NT2/D1 (cell line): ENCODE results near the gene PRKCB.

Experiments
- SUZ12 ChIP-seq: IDR thresholded peaks from 2 replicates; pipeline ENCODE4 v1.6.1; 2011; ENCODE audit not compliant: insufficient read length, insufficient read depth; ENCODE audit errors: extremely low read depth
- YY1 ChIP-seq: IDR thresholded peaks from 2 replicates; pipeline ENCODE4 v1.6.1; 2011; ENCODE audit not compliant: insufficient read length, insufficient read depth
- ZNF274 ChIP-seq: IDR thresholded peaks from 2 replicates; pipeline ENCODE4 v1.6.1; 2011; ENCODE audit warnings: mild to moderate bottlenecking, low read depth, low read length

DNA sequence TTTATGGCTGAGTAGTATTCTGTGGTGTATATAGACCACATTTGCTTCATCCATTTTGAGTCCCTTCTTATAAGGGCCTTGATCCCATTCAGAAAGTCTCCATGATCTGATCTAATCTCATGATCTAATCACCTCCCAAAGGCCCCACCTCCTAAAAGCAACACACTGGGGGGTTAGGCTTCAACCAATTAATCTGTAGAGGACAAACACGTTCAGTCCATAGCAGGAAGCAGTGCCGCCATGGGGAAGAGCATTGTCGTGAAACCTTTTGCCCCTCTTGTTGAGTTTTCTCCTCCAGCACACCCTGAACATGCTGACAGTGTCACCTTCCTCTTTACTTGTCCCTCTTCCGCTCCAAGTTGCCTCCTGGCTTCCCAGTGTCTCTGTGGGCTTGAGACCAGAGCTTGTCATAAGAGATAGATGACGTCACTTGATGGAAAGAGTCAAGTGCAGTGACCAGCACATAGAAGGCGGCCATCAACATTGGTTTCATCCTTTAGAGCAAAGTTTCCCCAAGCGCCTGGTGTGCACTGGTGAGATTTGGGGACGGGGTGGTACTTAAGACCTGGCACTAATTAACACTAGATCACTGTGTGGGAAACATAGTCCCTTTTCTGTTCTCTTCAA, 74.1 kb downstream of the PRKCB start:
- TF ChIP-seq SUZ12 (no peak), ZNF274 (no peak), YY1 (no peak)
